ENCODE measurements around the gene AJM1.
A peak's percentile ranks its signal among the peaks of the same experiment; 100 is the strongest.

Gene AJM1

GRCh38 chr9:136845465-136846260 is 3.4 kb downstream of the AJM1 start:
- no peak for FAIRE-seq

GRCh38 chr9:136846376-136847087 is 4.3 kb downstream of the AJM1 start:
- FAIRE-seq = no peak

GRCh38 chr9:136847088-136847825 is 5.0 kb downstream of the AJM1 start:
- no peak for FAIRE-seq

GRCh38 chr9:136847826-136848392 is 5.6 kb downstream of the AJM1 start:
- FAIRE-seq = no peak

- no peak for FAIRE-seq
Observed at GRCh38 chr9:136848393-136849037, 6.2 kb downstream of the AJM1 start.

- FAIRE-seq = peak; percentile 95
Observed at GRCh38 chr9:136849038-136849959, 7.0 kb downstream of the AJM1 start, which contains the start of gene PHPT1. TSS of gene PHPT1 (plus strand) at chr9:136849409. CDS start at chr9:136849431, 22 bp downstream.

GRCh38 chr9:136849960-136850865 is 7.9 kb downstream of the AJM1 start:
- FAIRE-seq = no peak

GRCh38 chr9:136850866-136851775 is 8.8 kb downstream of the AJM1 start:
- no peak for FAIRE-seq

GRCh38 chr9:136851941-136852663 is 9.8 kb downstream of the AJM1 start, which contains the start of gene MAMDC4:
TSS of gene MAMDC4 (plus strand) at chr9:136852346. CDS start at chr9:136852417, 71 bp downstream.
- no peak for FAIRE-seq

- FAIRE-seq = no peak
Observed at GRCh38 chr9:136852664-136853595, 10.7 kb downstream of the AJM1 start.

GRCh38 chr9:136853596-136854112 is 11.4 kb downstream of the AJM1 start:
- no peak for FAIRE-seq

- no peak for FAIRE-seq
Observed at GRCh38 chr9:136854113-136854841, 12.0 kb downstream of the AJM1 start.

- FAIRE-seq = no peak
Observed at GRCh38 chr9:136854842-136855460, 12.7 kb downstream of the AJM1 start.

- FAIRE-seq = no peak
Observed at GRCh38 chr9:136855461-136856078, 13.3 kb downstream of the AJM1 start.

GRCh38 chr9:136856079-136856476 is 13.8 kb downstream of the AJM1 start:
- no peak for FAIRE-seq

Data from TTC549 (cell line).